Pulmonary artery endothelial cell (primary cell): Measurements from ENCODE around the gene VRK3. TPM values are rescaled to one million over a fixed set of nuclear protein-coding genes. Genes with fewer than 3 reads are reported as not detected.
"Not testable (repeated sequence)": the region's sequence is repeated elsewhere in the genome, so short reads cannot be mapped to it uniquely, and the experiment has no call there.

Experiments
- DNase-seq: peaks from one replicate; pipeline ENCODE4 v3.0.0-alpha.2; 2011; ENCODE audit warnings: low read depth, low spot score
- total RNA-seq: library from RNA; depleted of rRNA; stranded (reverse); fragments of >200 nt; gene quantifications from 2 replicates; pipeline ENCODE4 v1.2.3, GENCODE V29; 2014

VRK3 gene
- total RNA-seq, 1 donor from 2014 or later: 16.4 TPM

DNA sequence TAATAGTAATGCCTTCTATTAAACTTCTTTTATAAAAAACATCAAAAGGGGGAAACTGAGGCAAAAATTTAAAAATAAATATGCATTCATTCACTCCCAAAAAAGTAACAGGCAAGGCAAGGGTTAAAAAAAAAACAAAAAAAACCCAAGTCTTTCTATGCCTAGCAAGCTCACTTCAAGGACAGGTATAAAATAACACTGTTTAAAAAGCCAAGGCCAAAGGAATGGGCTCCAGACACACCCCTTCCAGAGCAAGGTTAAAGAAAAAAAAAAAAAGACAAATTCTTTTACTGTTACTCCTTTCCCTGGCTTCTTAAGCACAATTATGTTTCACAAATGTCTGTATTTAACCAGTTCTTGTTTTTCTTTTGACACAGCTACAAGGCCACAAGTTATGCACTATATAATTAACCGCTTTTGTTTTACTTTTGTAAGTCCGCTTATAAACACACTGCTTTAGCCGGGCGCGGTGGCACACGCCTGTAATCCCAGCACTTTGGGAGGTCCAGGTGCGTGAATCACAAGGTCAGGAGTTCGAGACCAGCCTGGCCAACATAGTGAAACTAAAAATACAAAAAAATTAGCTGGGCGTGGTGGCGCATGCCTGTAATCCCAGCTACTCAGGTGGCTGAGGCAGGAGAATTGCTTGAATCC lies 67.8 kb downstream of the VRK3 start:
- DNase-seq: no peak

DNA sequence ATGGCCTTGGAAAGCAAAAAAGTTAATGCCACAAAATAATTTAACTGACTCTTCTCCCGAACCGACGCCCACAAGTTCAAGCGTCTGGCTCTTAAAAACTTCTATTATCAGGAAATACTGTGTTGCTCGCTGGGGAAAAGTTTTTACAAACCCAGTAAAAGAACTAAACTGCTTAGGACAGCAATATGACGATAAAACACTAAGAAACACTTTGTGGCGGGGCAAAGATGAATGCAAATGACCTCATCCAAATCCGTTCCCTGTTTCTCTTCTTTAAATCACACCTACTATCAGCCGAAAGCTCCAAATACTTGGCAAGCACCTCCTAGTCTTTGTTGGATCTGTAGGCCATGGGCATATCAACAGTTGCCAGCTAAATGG lies 69.1 kb downstream of the VRK3 start:
- DNase-seq: no peak

DNA sequence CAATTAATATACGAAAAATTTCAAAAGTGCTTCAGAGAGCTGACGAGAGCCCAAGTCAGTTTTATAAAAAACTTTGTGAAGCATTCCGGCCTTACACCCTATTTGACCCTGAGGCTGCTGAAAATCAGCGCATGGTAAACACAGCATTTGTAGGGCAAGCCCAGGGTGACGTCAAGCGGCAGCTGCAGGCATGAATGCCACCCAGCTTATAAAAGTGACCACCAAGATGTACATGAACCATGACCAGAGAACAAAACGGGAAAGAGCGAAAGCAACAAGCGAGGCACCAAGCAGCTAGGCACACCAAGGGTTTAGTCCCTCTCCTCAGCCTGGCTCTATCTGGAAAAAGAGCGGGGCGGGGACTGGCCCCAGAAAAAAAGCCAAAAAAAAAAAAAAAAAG lies 70.2 kb downstream of the VRK3 start:
- no peak for DNase-seq

DNA sequence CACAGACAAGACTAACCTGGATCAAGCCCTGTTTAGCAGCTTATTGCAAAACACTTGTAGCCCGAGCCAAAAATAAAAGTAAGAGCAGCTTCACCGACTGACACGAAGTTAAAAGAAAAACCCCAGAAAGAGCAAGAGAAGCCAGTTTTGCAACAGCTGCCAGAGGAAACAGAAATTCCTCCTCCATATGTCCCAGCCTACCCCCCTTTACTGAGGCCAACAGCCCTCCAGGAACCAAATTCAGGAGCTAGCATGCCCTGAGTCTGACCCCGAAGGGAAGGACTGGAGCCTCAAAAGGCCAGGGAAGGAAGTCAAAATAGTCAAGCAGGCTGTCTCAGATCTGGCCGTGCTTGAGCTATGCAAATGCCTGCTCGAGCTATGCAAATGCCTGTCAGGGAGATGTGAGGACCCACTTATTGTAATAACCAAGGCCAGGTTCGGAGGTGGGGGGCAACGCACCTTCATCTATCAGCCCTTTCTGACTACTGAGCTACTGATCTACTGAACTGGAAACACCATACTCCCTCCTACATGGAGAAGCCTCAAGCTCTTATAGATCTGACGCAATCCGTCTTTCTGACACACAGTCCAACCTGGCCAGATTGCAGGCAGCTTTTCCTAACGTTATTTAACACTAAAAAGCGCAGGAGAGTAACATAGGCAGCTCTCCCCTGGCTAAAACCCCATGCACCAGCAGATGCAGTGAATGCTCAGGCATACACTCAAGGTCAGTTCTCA lies 70.9 kb downstream of the VRK3 start:
- no peak for DNase-seq

DNA sequence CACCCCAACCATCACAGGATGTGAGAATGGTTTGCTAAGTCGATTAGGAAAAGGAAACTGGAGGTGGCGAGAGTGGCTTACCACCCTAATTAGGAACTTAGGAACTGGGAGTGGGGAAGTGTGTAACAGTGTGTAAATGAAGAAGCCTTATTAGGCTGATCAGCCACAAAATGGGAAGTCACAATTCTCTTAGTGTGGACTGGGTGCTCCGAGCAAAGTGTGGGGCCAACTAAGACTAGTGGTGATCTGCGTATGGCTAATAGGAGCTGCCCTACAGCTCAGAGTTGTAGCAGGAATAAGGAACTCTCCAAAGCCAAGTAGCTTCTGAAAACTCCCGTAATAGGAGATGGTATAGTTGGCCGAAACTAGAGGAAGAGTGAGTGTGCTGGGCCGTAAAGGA lies 71.8 kb downstream of the VRK3 start:
- DNase-seq: no peak

DNA sequence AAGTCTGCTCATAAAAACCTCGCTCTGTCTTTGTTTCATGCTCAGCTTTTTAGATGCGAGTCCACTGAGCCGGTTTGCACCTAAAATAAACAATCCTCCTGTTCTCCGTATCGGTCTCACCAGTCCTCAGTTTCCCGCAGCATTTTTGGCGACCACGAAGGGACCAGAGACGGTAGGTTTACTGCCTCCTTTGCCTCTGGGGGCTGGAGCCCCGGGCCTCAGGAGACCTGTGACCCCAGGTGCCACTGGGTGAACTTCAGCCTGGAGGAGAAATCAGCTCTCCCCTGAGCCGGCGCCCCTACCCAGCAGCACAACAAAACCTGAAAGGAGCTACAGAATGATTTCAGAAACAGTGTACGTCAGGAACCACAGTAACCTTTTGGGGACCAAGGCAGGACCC lies 72.3 kb downstream of the VRK3 start:
- no peak for DNase-seq

DNA sequence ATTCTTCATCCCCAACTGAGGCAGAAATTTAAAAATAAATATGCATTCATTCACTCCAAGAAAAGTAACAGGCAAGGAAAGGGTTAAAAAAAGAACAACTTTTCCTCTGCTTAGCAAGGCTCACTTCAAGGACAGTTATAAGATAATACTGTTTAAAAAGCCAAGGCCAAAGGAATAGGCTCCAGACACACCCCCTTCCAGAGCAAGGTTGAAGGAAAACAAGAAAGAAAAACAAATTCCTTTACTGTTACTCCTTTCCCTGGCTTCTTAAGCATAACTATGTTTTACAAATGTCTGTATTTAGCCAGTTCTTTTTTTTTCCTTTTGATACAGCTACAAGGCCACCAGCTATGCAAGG lies 72.7 kb downstream of the VRK3 start:
- no peak for DNase-seq

DNA sequence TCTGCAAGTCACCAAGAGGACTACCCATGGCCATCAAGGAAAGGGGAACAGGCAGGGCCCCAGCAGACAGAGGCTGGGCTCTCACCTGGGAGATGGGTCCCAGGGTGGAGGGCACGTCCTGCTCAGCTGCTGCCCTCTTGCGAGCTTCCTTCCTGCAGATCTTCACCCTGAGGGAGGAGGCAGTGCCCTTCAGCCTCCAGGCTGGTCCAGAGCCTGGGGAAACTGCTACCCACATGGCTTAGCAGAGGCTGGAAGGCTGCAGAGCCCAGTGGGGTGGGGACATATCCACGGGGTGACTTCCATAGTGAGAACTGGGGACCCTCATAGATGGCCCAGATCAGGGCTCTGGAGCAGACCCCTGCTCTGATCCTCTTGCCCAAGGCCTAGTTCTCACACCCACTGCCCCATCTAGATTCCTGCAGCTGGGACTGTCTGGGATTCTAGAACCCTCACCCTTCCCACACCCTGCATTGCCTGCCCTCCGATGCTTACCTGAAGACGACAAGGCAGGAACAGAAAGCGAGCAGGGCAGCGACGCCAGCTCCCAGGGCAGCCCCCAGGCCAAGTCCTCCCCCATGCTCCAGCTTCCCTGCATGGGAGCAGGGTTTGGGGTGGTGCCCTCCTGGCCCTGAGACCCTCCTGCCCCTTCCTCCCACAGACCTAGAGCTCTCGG lies 73.2 kb downstream of the VRK3 start:
- DNase-seq: no peak

DNA sequence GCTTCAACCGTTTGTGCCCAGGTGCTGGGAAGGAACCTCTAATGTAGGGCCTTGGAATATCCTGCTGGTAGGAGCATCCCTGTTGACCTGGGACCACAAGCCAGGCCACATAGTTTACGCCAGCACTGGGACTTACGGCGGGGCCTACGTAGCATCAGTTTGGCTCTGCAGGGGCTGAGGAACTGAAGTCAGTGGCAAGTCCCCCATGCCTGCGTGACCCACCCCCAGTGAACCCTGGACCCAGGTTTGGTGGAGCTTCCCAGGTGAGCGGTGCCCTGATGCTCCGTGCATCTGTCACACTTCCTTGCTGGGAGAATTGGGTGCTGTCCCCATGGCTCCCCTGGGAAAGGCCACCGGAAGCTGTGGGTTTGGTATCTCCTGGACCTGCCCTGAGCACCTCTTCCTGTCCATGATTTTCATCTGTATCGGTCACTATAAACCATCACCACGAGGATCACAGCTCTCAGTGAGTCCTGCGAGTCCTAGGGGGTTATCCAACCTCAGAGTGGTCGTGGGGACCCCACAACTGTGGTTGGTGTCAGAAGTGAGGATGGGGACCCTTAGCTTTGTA lies 74.1 kb downstream of the VRK3 start:
- no peak for DNase-seq

DNA sequence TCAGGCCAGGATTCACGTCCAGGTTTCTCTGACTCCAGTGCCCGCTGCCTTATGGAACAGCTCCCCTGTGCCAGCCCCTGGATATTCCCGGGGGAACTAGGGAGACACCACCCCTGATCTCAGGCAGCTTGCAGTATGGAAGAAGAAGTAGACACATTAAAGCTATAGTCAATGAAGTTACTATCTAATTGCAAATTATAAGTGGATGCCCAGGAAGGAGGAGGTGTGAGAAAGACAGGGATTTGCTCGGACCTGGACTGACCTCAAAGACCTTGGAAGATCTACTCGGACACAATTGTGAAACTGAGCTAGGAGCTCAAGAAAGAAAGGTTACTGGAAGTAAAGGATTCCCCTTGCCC lies 74.6 kb downstream of the VRK3 start:
- DNase-seq: no peak

DNA sequence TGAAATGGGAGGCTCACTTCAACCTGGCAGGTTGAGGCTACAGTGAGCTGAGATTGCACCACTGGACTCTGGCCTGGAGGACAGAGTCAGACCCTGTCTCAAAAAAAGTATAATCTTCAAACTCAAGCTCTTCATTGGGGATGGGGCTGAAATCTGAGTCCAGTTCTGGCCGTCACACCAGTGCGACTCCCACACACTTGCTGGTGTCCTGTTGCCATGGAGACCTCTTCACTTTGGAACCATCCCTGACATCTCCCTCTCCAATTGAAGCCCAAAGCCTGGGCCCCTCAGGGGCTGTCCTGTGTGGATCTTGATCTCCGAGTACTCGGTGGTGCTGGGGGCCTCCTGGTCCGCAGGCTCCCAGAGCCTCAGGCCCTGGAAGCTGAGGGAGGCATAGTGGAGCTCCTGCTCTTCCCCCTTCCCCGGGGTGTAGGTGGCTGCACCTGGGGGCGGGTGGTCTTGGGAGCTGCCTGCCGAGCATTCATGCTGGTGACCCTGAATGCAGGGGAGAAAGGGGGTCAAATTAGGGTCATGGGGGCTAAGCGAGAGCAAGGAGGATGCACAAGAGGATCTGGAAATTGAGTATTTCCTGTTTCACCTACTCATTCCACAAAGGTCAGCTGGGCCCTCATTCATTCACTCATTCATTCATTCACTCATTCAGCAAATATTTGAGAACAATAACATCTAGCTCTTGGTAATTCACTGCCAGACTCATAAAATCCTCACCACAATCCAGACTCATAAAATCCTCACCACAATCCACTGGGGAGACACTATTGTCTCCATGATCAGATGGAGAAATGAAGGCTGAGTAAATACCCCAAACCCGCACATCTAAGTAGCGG lies 75.2 kb downstream of the VRK3 start:
- DNase-seq: no peak

DNA sequence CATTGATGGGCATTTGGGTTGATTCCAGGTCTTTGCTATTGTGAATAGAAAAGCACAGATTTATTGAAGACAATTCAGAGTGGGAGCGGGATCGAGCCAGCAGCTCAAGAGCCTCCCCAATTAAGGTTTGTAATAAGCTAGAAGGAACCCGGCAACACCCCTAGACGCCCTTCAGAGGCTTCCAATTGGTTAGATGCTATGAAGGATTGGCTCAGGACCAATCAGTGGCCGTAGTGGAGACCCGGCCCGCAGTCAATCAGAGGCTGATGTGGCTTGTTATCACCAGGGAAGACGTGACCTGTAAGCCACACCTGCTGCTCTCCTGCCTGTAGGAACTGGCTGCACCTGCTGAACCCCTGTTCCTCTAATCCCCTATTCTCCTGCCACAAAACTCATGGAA lies 78.8 kb downstream of the VRK3 start:
- no peak for DNase-seq

DNA sequence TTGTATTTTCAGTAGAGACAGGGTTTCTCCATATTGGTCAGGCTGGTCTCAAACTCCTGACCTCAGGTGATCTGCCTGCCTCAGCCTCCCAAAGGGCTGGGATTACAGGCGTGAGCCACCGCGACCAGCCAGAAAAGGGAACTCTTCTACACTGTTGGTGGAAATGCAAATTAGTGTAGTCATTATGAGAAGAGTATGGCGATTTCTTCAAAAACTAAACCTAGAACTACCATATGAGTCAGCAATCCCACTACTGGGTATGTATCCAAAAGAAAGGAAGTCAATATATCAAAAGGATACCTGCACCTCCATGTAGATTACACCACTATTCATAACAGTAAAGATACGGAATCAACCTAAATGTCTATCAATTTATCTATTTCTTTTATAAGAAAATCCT lies 80.6 kb downstream of the VRK3 start:
- not testable (repeated sequence) for DNase-seq

DNA sequence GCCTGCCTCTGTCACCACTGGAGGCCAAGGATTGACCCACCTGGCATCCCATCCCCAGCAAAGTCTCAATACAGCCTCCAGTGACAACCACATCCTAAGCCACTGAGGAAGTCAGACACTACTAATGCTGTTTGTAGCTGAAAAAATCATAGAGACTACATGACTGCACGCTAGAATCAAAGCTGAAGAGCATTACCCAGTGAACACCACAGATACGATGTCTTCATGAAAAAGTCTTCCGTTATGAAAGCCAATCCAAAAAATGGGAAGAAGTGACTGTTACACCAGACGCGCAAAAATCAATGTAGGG lies 84.7 kb downstream of the VRK3 start:
- DNase-seq: no peak

DNA sequence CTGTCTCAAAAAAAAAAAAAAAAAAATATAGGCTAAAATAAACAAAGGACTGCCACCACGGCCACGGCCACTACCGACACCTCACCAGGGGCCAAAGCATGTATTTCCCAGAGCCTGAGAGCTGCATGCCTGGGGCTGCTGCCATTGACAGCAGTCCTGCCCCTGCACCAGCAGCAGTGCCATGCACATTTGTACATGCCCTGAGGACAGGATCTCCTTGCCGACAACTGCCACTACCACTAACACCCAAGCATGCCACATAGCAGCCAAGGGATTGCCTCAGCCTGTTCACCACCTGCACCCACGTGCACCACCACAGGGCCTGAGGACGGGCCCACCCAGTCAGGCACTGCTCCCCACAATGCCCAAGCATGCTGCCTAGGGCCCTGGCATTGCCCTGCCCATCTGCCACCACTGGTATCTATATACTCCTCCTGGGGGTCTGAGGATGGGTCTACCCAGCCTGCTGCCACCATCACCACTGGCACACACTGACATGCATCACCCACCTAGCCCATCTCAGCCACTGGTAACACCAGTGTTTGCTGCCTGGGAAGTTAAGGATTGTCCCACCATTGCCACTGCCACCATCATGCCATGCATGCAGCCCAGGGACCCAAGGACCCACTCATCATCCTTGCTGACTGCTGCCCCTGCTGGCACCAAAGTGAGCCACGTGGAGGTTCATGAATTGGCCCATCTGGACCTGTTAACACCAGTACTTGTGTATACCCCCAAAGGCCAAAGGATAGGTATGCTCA lies 85.3 kb downstream of the VRK3 start:
- no peak for DNase-seq

DNA sequence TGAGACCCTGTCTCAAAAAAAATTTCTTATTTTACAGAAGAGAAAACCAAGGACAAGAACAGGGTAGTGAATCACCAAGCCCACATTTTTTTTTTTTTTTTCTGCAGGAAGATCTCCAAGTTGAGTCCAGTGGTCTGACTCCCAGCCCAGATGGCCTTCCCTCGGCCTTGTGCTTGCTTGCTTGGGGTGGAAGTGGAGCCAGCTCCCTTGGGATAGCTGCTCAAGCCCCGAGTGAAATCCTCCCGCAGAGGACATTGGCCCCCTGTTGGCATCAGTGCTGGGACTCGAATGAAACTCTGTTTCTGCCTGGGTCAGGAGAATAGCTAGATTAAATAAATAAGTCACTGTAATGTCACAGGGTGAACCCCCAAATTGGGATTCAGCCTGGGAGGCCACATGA lies 86.5 kb downstream of the VRK3 start:
- DNase-seq: no peak

DNA sequence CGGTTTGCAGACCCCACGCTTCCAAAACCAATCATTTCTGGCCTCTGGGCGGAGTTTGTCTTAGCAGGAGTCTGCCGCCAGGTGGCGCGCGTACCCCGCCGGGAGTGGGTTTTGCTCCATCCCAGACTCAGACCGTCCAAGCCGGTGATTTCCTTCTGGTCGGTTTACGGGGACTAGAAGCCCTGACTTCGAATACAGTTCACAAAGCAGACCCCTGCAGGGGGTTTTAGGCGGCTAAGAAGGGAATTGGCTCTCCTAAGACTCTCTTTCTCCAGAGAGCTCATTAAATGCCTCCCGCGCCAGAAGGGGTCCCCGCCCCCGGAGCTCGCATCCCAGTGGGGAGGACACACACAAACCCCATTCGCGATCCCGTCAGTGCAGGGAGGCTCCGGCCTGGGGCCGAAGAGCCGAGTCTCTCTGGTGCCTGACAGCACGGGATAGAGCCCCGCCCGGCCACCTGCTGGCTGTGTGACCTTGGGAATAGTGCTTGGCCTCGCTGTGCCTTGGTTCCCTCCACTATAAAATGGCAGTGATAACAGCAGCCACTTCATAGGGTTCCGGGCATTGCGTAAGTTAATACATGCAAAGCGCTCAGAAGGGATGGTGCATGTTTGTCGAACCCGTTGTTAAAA lies 87.3 kb downstream of the VRK3 start:
- no peak for DNase-seq

DNA sequence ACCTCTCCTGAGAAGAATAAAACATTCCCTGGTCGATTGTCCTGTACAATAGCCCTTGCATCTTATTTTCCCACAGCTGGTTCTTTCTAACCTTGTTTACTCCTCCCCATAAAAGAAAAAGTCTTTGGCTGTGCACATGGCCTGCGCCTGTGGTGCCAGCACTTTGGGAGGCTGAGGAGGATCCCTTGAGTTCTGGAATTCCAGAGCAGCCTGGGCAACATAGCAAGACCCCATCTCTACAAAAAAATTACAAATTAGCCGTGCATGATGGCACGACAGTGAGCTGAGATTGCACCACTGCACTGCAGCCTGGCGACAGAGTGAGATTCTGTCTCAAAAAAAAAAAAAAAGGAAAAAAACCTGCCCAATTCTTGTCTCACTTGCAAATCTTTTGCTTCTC lies 88.6 kb downstream of the VRK3 start:
- no peak for DNase-seq

DNA sequence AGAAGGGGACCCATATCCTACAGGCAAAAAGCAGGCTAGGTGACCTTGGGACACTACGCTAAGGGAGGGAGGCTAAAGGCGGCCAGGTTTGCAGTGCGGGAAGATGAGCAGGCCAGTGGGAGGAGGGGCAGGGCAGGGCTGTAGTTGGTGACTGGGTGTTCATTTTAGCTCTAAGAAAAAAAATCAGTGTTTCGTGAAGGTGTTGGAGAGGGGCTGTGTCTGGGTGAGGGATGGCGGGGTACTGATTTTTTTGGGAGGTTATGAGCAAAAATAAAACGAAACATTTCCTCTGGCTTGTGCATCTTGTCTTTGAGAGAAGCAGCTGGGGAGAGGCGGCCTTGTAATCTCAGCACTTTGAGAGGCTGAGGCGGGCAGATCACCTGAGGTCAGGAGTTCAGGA lies 91.5 kb downstream of the VRK3 start:
- no peak for DNase-seq

DNA sequence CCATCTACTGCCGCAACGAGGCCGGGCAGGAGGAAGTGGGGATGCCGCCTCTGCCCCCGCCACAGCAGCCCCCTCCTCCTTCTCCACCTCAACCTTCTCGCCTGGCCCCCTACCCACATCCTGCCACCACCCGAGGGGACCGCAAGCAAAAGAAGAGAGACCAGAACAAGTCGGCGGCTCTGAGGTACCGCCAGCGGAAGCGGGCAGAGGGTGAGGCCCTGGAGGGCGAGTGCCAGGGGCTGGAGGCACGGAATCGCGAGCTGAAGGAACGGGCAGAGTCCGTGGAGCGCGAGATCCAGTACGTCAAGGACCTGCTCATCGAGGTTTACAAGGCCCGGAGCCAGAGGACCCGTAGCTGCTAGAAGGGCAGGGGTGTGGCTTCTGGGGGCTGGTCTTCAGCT lies 92.4 kb downstream of the VRK3 start:
- no peak for DNase-seq

DNA sequence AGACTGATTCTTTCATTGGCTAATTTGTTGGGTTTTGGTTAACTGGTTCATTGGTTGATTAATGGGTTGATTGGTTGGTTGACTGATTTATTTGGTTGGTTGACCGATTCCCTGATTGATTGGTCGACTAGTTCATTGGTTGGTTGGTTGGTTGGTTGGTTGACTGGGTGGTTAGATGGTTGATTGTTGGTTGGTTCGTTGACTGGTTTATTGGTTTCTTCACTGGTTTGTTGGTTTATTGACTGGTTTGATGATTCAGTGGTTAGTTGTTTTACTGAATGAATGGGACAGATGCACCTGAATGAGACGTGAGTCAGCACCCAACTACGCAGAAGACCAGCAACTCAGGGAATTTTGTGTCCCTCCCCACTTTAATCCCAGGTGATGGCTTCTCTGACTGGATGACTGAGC lies 93.1 kb downstream of the VRK3 start:
- DNase-seq: no peak
